Sigmoid colon (tissue), 7 donors: ENCODE measurements around the gene AUTS2. TPM values are rescaled to one million over a fixed set of nuclear protein-coding genes. Genes with fewer than 3 reads are reported as not detected.

Source experiments
- DNase-seq: peaks from one replicate; pipeline ENCODE4 v3.0.0-alpha.2; 2019
- H3K27ac ChIP-seq, 4 donors: fragments of 200-600 bp; sonication (generic); one replicate each; pipeline ENCODE4 v1.5.1; 2016 to 2019; ENCODE audit warnings: mild to moderate bottlenecking in 1 of 4
- H3K27me3 ChIP-seq, 3 donors: fragments of 200-600 bp; sonication (generic); one replicate each; pipeline ENCODE4 v1.5.1; 2019; ENCODE audit warnings: mild to moderate bottlenecking in 1 of 3
- H3K36me3 ChIP-seq, 4 donors: fragments of 200-600 bp; sonication (generic); one replicate each; pipeline ENCODE4 v1.5.1; 2016 to 2019
- H3K4me1 ChIP-seq, 4 donors: fragments of 200-600 bp; sonication (generic); one replicate each; pipeline ENCODE4 v1.5.1; 2017 to 2019
- H3K4me3 ChIP-seq, 4 donors: fragments of 200-600 bp; sonication (generic); one replicate each; pipeline ENCODE4 v1.5.1; 2017 to 2019; ENCODE audit warnings: mild to moderate bottlenecking in 2 of 4, moderate library complexity in 1 of 4
- H3K9me3 ChIP-seq, 4 donors: fragments of 200-600 bp in 3 of 4; sonication (generic) in 3 of 4; one replicate each; pipeline versions ENCODE4 v1.5.1 to v1.6.1; 2013 to 2019
- CTCF ChIP-seq, 4 experiments: fragments of 450-650 bp in 3 of 4; fragments of 200-600 bp in 1 of 4; IDR thresholded peaks; one replicate each; pipeline ENCODE4 v1.5.1; 2016 to 2019; ENCODE audit warnings: antibody characterized with exemption in 4 of 4, mild to moderate bottlenecking in 3 of 4, moderate library complexity in 2 of 4
- EP300 ChIP-seq, 4 donors: sonication (generic); formaldehyde crosslinking; IDR thresholded peaks; one replicate each; pipeline ENCODE4 v1.6.1; 2017; ENCODE audit warnings: antibody characterized with exemption in 4 of 4
- POLR2A ChIP-seq, 2 donors: fragments of 450-650 bp; IDR thresholded peaks; one replicate each; pipeline ENCODE4 v1.6.1; 2016; ENCODE audit warnings: antibody characterized with exemption in 2 of 2, mild to moderate bottlenecking in 2 of 2, moderate library complexity in 2 of 2
- POLR2AphosphoS5 ChIP-seq, 4 donors: sonication (generic); formaldehyde crosslinking; IDR thresholded peaks; one replicate each; pipeline ENCODE4 v1.6.1; 2017; ENCODE audit warnings: antibody characterized with exemption in 4 of 4
- WGBS, 2 donors: extraction: QIAGEN DNeasy Blood & Tissue Kit; methylation state at CpG; one replicate each; pipeline ENCODE4 v1.1.7; 2013; 5-methylcytosine and 5-hydroxymethylcytosine counted together
- intact Hi-C: fragments of 100-400 bp; cut with DNase I; formaldehyde crosslinking; loops from one replicate; pipeline ENCODE4 v1.15.1; 2023
- polyA plus RNA-seq, 3 donors: library from polyadenylated mRNA; stranded (reverse); fragments of 200-250 nt; gene quantifications; one replicate each; pipeline ENCODE4 v1.2.3, GENCODE V29; 2013
- total RNA-seq, 4 donors: library from RNA; depleted of rRNA; stranded (reverse); fragments of >200 nt; gene quantifications; one replicate each; pipeline ENCODE4 v1.1.0, GENCODE V29; 2016
- donor health status: healthy with polysubstance abuse.
- donor health status: Bipolar disorder and iron deficiency.
- donor health status: healthy.

Gene AUTS2
- total and polyA plus RNA-seq, 7 donors, result 3.6 to 55.7 (median 25.5) TPM

- Histone ChIP-seq H3K36me3 (peaks cover 0 to 4% (median 0%) of the 10 kb centered on the region in 4 donors), H3K4me1 (no peaks in the 10 kb centered on the region), H3K27me3 (no peaks in the 10 kb centered on the region), H3K4me3 (no peak overlapping the region), H3K27ac (no peak overlapping the region), H3K9me3 (no peaks in the 10 kb centered on the region)
- TF ChIP-seq POLR2A (IDR thresholded peaks at IDR 0.05) (no peak), POLR2AphosphoS5 (IDR thresholded peaks at IDR 0.05) (no peak), EP300 (IDR thresholded peaks at IDR 0.05) (no peak), CTCF (IDR thresholded peaks at IDR 0.05) (no peak)
- 87 to 89% methylated on average over 3 of the region's 3 CpGs for WGBS, 2 donors
- intact Hi-C loops, result no loop called here
- no peak for DNase-seq
Measured at GRCh38 chr7:70113536-70113935, 515.3 kb downstream of the AUTS2 start.

- intact Hi-C loops, result no loop called here
- TF ChIP-seq CTCF (IDR thresholded peaks at IDR 0.05) (no peak), EP300 (IDR thresholded peaks at IDR 0.05) (no peak), POLR2A (IDR thresholded peaks at IDR 0.05) (no peak), POLR2AphosphoS5 (IDR thresholded peaks at IDR 0.05) (no peak)
- WGBS, 2 donors, result 72 to 83% methylated on average over 2 of the region's 2 CpGs
- H3K36me3 ChIP-seq, result peaks cover 0 to 10% (median 2%) of the 10 kb centered on the region in 4 donors
- H3K4me1 ChIP-seq, result no peaks in the 10 kb centered on the region
- no peak overlapping the region for H3K27ac ChIP-seq
- no peaks in the 10 kb centered on the region for H3K9me3 ChIP-seq
- no peak overlapping the region for H3K4me3 ChIP-seq
- no peaks in the 10 kb centered on the region for H3K27me3 ChIP-seq
- no peak for DNase-seq
Measured at GRCh38 chr7:70114806-70115205, 516.5 kb downstream of the AUTS2 start.

- DNase-seq, result no peak
- Histone ChIP-seq H3K9me3 (no peaks in the 10 kb centered on the region), H3K36me3 (peaks cover 0 to 10% (median 2%) of the 10 kb centered on the region in 4 donors), H3K27me3 (no peaks in the 10 kb centered on the region), H3K27ac (no peak overlapping the region), H3K4me3 (no peak overlapping the region), H3K4me1 (no peaks in the 10 kb centered on the region)
- WGBS, 2 donors, result 58 to 73% methylated on average over 2 of the region's 2 CpGs
- intact Hi-C loops, result no loop called here
- TF ChIP-seq POLR2AphosphoS5 (IDR thresholded peaks at IDR 0.05), result no peak
- TF ChIP-seq POLR2A (IDR thresholded peaks at IDR 0.05), result no peak
- no peak for TF ChIP-seq EP300 (IDR thresholded peaks at IDR 0.05)
- TF ChIP-seq CTCF (IDR thresholded peaks at IDR 0.05), result no peak
Measured at GRCh38 chr7:70116244-70116643, 518.0 kb downstream of the AUTS2 start.

GRCh38 chr7:70116867-70117266, 518.6 kb downstream of the AUTS2 start:
- no peak for DNase-seq
- Histone ChIP-seq H3K9me3 (peaks cover 0 to 5% (median 0%) of the 10 kb centered on the region in 4 donors), H3K27me3 (no peaks in the 10 kb centered on the region), H3K27ac (no peak overlapping the region), H3K4me1 (no peaks in the 10 kb centered on the region), H3K36me3 (peaks cover 0 to 10% (median 2%) of the 10 kb centered on the region in 4 donors), H3K4me3 (no peak overlapping the region)
- 83 to 85% methylated on average over 1 of the region's 1 CpG for WGBS, 2 donors
- TF ChIP-seq POLR2A (IDR thresholded peaks at IDR 0.05) (no peak), POLR2AphosphoS5 (IDR thresholded peaks at IDR 0.05) (no peak), EP300 (IDR thresholded peaks at IDR 0.05) (no peak), CTCF (IDR thresholded peaks at IDR 0.05) (no peak)
- intact Hi-C loops, result no loop called here

GRCh38 chr7:70120851-70121250, 522.6 kb downstream of the AUTS2 start:
- Histone ChIP-seq H3K36me3 (peaks cover 0 to 17% (median 2%) of the 10 kb centered on the region in 4 donors), H3K27ac (no peak overlapping the region), H3K4me3 (no peak overlapping the region), H3K27me3 (no peaks in the 10 kb centered on the region), H3K9me3 (peaks cover 0 to 9% (median 5%) of the 10 kb centered on the region in 4 donors), H3K4me1 (no peaks in the 10 kb centered on the region)
- no peak for DNase-seq
- TF ChIP-seq POLR2A (IDR thresholded peaks at IDR 0.05), result no peak
- TF ChIP-seq POLR2AphosphoS5 (IDR thresholded peaks at IDR 0.05), result no peak
- TF ChIP-seq CTCF (IDR thresholded peaks at IDR 0.05), result no peak
- no peak for TF ChIP-seq EP300 (IDR thresholded peaks at IDR 0.05)
- intact Hi-C loops, result no loop called here
- 90 to 98% methylated on average over 1 of the region's 1 CpG for WGBS, 2 donors
